SK-N-SH (cell line): Measurements from ENCODE around the gene WDFY1.

Experiments used
- CTCF ChIP-seq: fragments of 200-600 bp; sonication (generic); IDR thresholded peaks from 2 replicates; pipeline ENCODE4 v1.6.1; 2017; ENCODE audit warnings: antibody characterized with exemption, mild to moderate bottlenecking, moderate library complexity
- EZH2phosphoT487 ChIP-seq: fragments of 200-600 bp; sonication (generic); IDR thresholded peaks from 2 replicates; pipeline ENCODE4 v1.6.1; 2017; ENCODE audit warnings: low read depth, mixed run types, mild to moderate bottlenecking, antibody characterized with exemption, moderate library complexity, borderline replicate concordance
- JUND ChIP-seq: IDR thresholded peaks from 2 replicates; pipeline ENCODE4 v1.4.0; 2012
- POLR2AphosphoS5 ChIP-seq: IDR thresholded peaks from 2 replicates; pipeline ENCODE4 v1.6.1; 2012; ENCODE audit warnings: low read depth, low read length
- REST ChIP-seq: IDR thresholded peaks from 2 replicates; pipeline ENCODE4 v1.6.1; 2012; ENCODE audit warnings: mild to moderate bottlenecking, low read depth, low read length, moderate library complexity
- RFX5 ChIP-seq: IDR thresholded peaks from 2 replicates; pipeline ENCODE4 v1.6.1; 2012; ENCODE audit warnings: mild to moderate bottlenecking, improper control_type of control experiment, low read length
- RXRA ChIP-seq: IDR thresholded peaks from 2 replicates; pipeline ENCODE4 v1.4.0; 2012; ENCODE audit warnings: low read depth, mild to moderate bottlenecking, borderline replicate concordance

DNA sequence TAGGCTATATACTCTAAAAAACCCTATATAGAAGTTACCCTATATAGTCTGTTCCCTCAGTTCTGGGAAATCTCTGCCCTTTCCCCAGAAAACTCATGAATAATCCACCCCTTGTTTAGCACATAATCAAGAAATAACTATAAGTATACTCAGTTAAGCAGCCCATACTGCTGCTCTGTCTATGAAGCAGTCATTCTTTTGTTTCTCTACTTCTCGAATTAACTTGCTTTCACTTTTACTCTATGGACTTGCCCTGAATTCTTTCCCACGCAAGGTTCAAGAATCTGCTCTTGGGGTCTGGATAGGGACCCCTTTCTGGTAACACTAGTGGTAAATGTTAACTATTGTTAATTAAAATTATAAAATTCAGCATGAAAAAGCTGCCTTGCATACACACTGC, 90.4 kb downstream of the WDFY1 start:
- TF ChIP-seq CTCF: no peak
- TF ChIP-seq RXRA: no peak
- TF ChIP-seq REST: no peak
- no peak for TF ChIP-seq JUND
- TF ChIP-seq POLR2AphosphoS5: no peak
- TF ChIP-seq EZH2phosphoT487: no peak
- no peak for TF ChIP-seq RFX5
